PC-3 (cell line): ENCODE data around the gene ZFP1. TPM values are rescaled to one million over a fixed set of nuclear protein-coding genes. Genes with fewer than 3 reads are reported as not detected.

Experiments used
- ATAC-seq: fragments of 200-7000 bp; cut with Tn5 transposase; 2 replicates; pipeline ENCODE4 v1.9.1; 2020; ENCODE audit warnings: mild to moderate bottlenecking, moderate library complexity
- BruUV-seq: library from RNA; stranded (reverse); fragments of 400-500 nt; replicated peaks from 2 replicates; lab custom pipeline; 2021; lab: Mats Ljungman, UMichigan
- CTCF ChIA-PET: fragments of 300-600 bp; sonication (Branson Sonifier 250); formaldehyde crosslinking; loops from one replicate; lab custom pipeline; 2022; ENCODE audit warnings: antibody characterized with exemption; lab: Charles Lee
- POLR2A ChIA-PET: fragments of 300-600 bp; sonication (Branson Sonifier 250); formaldehyde crosslinking; loops from one replicate; lab custom pipeline; 2022; ENCODE audit warnings: antibody characterized with exemption; ENCODE audit not compliant: unreplicated experiment; lab: Charles Lee
- DNase-seq: peaks from one replicate; pipeline ENCODE4 v3.0.0-alpha.2; 2015
- H2AFZ ChIP-seq: fragments of 300-600 bp; sonication (generic); 2 replicates; pipeline ENCODE4 v1.6.0; 2016; ENCODE audit warnings: antibody characterized with exemption, low read length
- H3F3A ChIP-seq: fragments of 300-600 bp; sonication (generic); one replicate; pipeline ENCODE4 v1.6.0; 2017; ENCODE audit warnings: antibody characterized with exemption, low read length, control low read depth, mild to moderate bottlenecking; ENCODE audit not compliant: unreplicated experiment
- H3K27ac ChIP-seq: fragments of 300-600 bp; sonication (generic); 2 replicates; pipeline ENCODE4 v1.5.1; 2016; ENCODE audit warnings: mild to moderate bottlenecking, low read length
- H3K27me3 ChIP-seq: fragments of 300-600 bp; sonication (generic); 2 replicates; pipeline ENCODE4 v1.6.1; 2016; ENCODE audit warnings: low read length, mixed read lengths
- H3K36me3 ChIP-seq: fragments of 300-600 bp; sonication (generic); 2 replicates; pipeline ENCODE4 v1.6.1; 2016; ENCODE audit warnings: low read depth, mixed run types, low read length, mixed read lengths
- H3K4me1 ChIP-seq: fragments of 300-600 bp; sonication (generic); 2 replicates; pipeline ENCODE4 v1.5.1; 2016; ENCODE audit warnings: low read length; ENCODE audit not compliant: insufficient read depth
- H3K4me2 ChIP-seq: fragments of 300-600 bp; sonication (generic); 2 replicates; pipeline ENCODE4 v1.6.0; 2016; ENCODE audit warnings: low read length
- H3K4me3 ChIP-seq: fragments of 300-600 bp; sonication (generic); 2 replicates; pipeline ENCODE4 v1.5.1; 2016; ENCODE audit warnings: mild to moderate bottlenecking, low read length, mixed read lengths
- H3K79me2 ChIP-seq: fragments of 300-600 bp; sonication (generic); 2 replicates; pipeline ENCODE4 v1.6.1; 2017; ENCODE audit warnings: low read length, mixed read lengths
- H3K9ac ChIP-seq: fragments of 300-600 bp; sonication (generic); 2 replicates; pipeline ENCODE4 v1.6.0; 2016; ENCODE audit warnings: mild to moderate bottlenecking, low read length
- H3K9me2 ChIP-seq: fragments of 300-600 bp; sonication (generic); replicated peaks from 2 replicates; pipeline ENCODE4 v1.6.1; 2016; ENCODE audit warnings: mixed run types, low read length, mixed read lengths
- H3K9me3 ChIP-seq: fragments of 300-600 bp; sonication (generic); 2 replicates; pipeline ENCODE4 v1.6.1; 2016; ENCODE audit warnings: low read length, mixed read lengths
- H4K20me1 ChIP-seq: fragments of 300-600 bp; sonication (generic); 2 replicates; pipeline ENCODE4 v1.6.1; 2016; ENCODE audit warnings: low read length, mixed read lengths
- EZH2 ChIP-seq: fragments of 300-600 bp; sonication (generic); IDR thresholded peaks from one replicate; pipeline ENCODE4 v1.6.1; 2017; ENCODE audit warnings: antibody characterized with exemption, mild to moderate bottlenecking, low read length; ENCODE audit not compliant: unreplicated experiment
- EZH2phosphoT487 ChIP-seq: fragments of 300-600 bp; sonication (generic); IDR thresholded peaks from 2 replicates; pipeline ENCODE4 v1.6.1; 2018; ENCODE audit warnings: mild to moderate bottlenecking, antibody characterized with exemption, low read length, borderline replicate concordance
- intact Hi-C: fragments of 100-400 bp; cut with micrococcal nuclease; formaldehyde crosslinking; loops from 2 replicates; pipeline ENCODE4 v1.9.0; 2023
- total RNA-seq: library from RNA; depleted of rRNA; stranded (reverse); fragments of >200 nt; gene quantifications from 2 replicates; pipeline ENCODE4 v1.2.3, GENCODE V29; 2014
- TF ChIP-seq, protein P1 (sequence below): fragments of 300-600 bp; sonication (generic); conservative IDR thresholded peaks from 2 replicates; pipeline ENCODE4 v1.5.1; 2017; ENCODE audit warnings: antibody characterized with exemption, low read depth, mild to moderate bottlenecking, low read length

Gene ZFP1
- total RNA-seq, 1 experiment from 2014 or later, result 3.3 TPM

DNA sequence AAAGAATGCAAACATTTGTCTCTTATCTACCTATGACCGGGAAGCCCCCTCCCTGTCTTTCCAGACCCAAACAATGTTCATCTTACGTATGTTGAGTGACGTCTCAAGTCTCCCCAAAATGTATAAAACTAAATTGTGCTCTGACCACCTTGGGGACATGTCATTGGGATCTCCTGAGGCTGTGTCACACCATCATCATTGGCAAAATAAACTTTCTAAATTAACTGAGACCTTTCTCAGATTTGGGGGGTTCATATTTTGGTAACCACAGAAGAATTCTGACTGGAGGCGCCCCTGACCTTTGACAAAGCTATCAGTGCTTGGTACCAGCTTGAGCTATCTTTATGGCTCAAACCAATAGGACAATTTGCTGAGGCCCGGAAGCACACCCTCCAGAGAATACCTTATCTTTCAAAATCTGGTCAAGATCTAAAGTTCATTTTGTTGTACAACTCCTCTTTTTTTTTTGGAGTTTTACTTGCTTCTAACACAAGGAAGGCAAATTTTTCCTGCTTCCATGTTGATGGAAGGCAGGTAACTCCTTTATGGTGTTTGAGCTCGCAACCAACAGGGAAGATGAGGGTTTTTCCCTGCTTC, 29.3 kb upstream of the ZFP1 start:
- Histone ChIP-seq H3K9ac (no peak overlapping the region), H3F3A (no peaks in the 10 kb centered on the region), H3K9me2 (no peaks in the 10 kb centered on the region), H4K20me1 (no peaks in the 10 kb centered on the region), H3K4me3 (no peak overlapping the region), H3K79me2 (no peaks in the 10 kb centered on the region), H3K4me2 (no peak overlapping the region), H3K9me3 (0 out of 2 replicates have a peak, but pooled peaks cover 8% of the 10 kb centered on the region), H3K4me1 (peaks cover 4% of the 10 kb centered on the region), H3K27ac (no peak overlapping the region), H3K27me3 (no peaks in the 10 kb centered on the region), H2AFZ (no peak overlapping the region), H3K36me3 (no peaks in the 10 kb centered on the region)
- DNase-seq (no peak), ATAC-seq (no peak)
- ChIA-PET CTCF (interaction anchor here (0.5 to 0.7 kb wide), 2 partner anchors 93 to 414 kb away, joined by 5 to 7 read pairs; no protein-coding TSS in a partner anchor), POLR2A (no interaction called here)
- BruUV-seq, result no TSS peak
- no peak for TF ChIP-seq EZH2
- intact Hi-C loops, result no loop called here

- Histone ChIP-seq H3K4me2 (no peak overlapping the region), H4K20me1 (no peaks in the 10 kb centered on the region), H3F3A (no peaks in the 10 kb centered on the region), H3K9me2 (no peaks in the 10 kb centered on the region), H3K9ac (no peak overlapping the region), H3K9me3 (0 out of 2 replicates have a peak, but pooled peaks cover 8% of the 10 kb centered on the region), H3K36me3 (no peaks in the 10 kb centered on the region), H3K79me2 (no peaks in the 10 kb centered on the region), H2AFZ (no peak overlapping the region), H3K27ac (no peak overlapping the region), H3K4me3 (no peak overlapping the region), H3K4me1 (peaks cover 4% of the 10 kb centered on the region), H3K27me3 (no peaks in the 10 kb centered on the region)
- ChIA-PET CTCF (no interaction called here), POLR2A (no interaction called here)
- no peak for DNase-seq
- TF ChIP-seq, protein P1, sequence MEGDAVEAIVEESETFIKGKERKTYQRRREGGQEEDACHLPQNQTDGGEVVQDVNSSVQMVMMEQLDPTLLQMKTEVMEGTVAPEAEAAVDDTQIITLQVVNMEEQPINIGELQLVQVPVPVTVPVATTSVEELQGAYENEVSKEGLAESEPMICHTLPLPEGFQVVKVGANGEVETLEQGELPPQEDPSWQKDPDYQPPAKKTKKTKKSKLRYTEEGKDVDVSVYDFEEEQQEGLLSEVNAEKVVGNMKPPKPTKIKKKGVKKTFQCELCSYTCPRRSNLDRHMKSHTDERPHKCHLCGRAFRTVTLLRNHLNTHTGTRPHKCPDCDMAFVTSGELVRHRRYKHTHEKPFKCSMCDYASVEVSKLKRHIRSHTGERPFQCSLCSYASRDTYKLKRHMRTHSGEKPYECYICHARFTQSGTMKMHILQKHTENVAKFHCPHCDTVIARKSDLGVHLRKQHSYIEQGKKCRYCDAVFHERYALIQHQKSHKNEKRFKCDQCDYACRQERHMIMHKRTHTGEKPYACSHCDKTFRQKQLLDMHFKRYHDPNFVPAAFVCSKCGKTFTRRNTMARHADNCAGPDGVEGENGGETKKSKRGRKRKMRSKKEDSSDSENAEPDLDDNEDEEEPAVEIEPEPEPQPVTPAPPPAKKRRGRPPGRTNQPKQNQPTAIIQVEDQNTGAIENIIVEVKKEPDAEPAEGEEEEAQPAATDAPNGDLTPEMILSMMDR, result no peak
- TF ChIP-seq EZH2phosphoT487 (no peak), EZH2 (no peak)
- ATAC-seq, result no peak
- no TSS peak for BruUV-seq
- intact Hi-C loops, result no loop called here
Measured at GRCh38 chr16:75120253-75120652, 28.1 kb upstream of the ZFP1 start.

GRCh38 chr16:75121949-75122568, 26.3 kb upstream of the ZFP1 start:
- no peaks in the 10 kb centered on the region for H3F3A ChIP-seq
- intact Hi-C loops, result no loop called here
- no peaks in the 10 kb centered on the region for H3K36me3 ChIP-seq
- TF ChIP-seq EZH2phosphoT487 (no peak), EZH2 (no peak)
- TF ChIP-seq, protein P1, result no peak
- no peaks in the 10 kb centered on the region for H3K79me2 ChIP-seq
- H3K27ac ChIP-seq, result no peak overlapping the region
- ATAC-seq (no peak), DNase-seq (no peak)
- ChIA-PET CTCF (interaction anchor here (0.6 kb wide), 1 partner anchor 395 kb away, joined by 3 read pairs; no protein-coding TSS in a partner anchor), POLR2A (no interaction called here)
- no peak overlapping the region for H3K4me2 ChIP-seq
- no TSS peak for BruUV-seq
- H4K20me1 ChIP-seq, result no peaks in the 10 kb centered on the region
- no peaks in the 10 kb centered on the region for H3K4me1 ChIP-seq
- H3K4me3 ChIP-seq, result no peak overlapping the region
- no peaks in the 10 kb centered on the region for H3K27me3 ChIP-seq
- H3K9me2 ChIP-seq, result no peaks in the 10 kb centered on the region
- no peak overlapping the region for H2AFZ ChIP-seq
- H3K9ac ChIP-seq, result no peak overlapping the region
- 0 out of 2 replicates have a peak, but pooled peaks cover 8% of the 10 kb centered on the region for H3K9me3 ChIP-seq
